Measurements from ENCODE around the gene TRIM24. TPM values are rescaled to one million over a fixed set of nuclear protein-coding genes. Genes with fewer than 3 reads are reported as not detected.

TRIM24 gene
- total RNA-seq, 1 experiment from 2014 or later, result 113 TPM

- TF ChIP-seq CDX4 (CRISPR knock-in tag; IDR thresholded peaks at IDR 0.05; ENCODE audit: borderline replicate concordance), result no peak
- no peak for TF ChIP-seq TCF7 (CRISPR knock-in tag; IDR thresholded peaks at IDR 0.05; ENCODE audit: low read depth)
- TF ChIP-seq SP1 (CRISPR knock-in tag; conservative IDR thresholded peaks at IDR 0.05), result 0 out of 2 replicates have a peak, but pooled peaks have one; percentile 35
- no peak for TF ChIP-seq USF1 (CRISPR knock-in tag; IDR thresholded peaks at IDR 0.05)
These were observed 1.3 kb upstream of the TRIM24 start (continued) for GRCh38 chr7:138458576-138459412.

GRCh38 chr7:138459413-138460175 lies 465 bp upstream of the TRIM24 start:
- no peak for TF ChIP-seq ZNF232 (CRISPR knock-in tag; IDR thresholded peaks at IDR 0.05)
- no peak for TF ChIP-seq ATF6 (CRISPR knock-in tag; IDR thresholded peaks at IDR 0.05)
- TF ChIP-seq NFYB (CRISPR knock-in tag; conservative IDR thresholded peaks at IDR 0.05; ENCODE audit: low read depth), result 0 out of 2 replicates have a peak, but pooled peaks have one; percentile 26
- no peak for TF ChIP-seq TP53 (CRISPR knock-in tag; IDR thresholded peaks at IDR 0.05)
- TF ChIP-seq ZNF425 (CRISPR knock-in tag; conservative IDR thresholded peaks at IDR 0.05), result peak; percentile 40; the same call in 1 of the 2 replicates
- TF ChIP-seq TEAD1 (CRISPR knock-in tag; IDR thresholded peaks at IDR 0.05), result no peak
- peak; percentile 45; the same call in 1 of the 2 replicates for TF ChIP-seq ZMAT4 (CRISPR knock-in tag; IDR thresholded peaks at IDR 0.05)
- no peak for TF ChIP-seq ZNF423 (CRISPR knock-in tag; IDR thresholded peaks at IDR 0.05)
- no peak for TF ChIP-seq ATF1 (CRISPR knock-in tag; IDR thresholded peaks at IDR 0.05)
- no peak for TF ChIP-seq FOXK1 (CRISPR knock-in tag; IDR thresholded peaks at IDR 0.05)
- no peak for TF ChIP-seq HMGXB4 (CRISPR knock-in tag; IDR thresholded peaks at IDR 0.05)
- TF ChIP-seq ZNF138 (CRISPR knock-in tag; conservative IDR thresholded peaks at IDR 0.05), result no peak
- TF ChIP-seq SP1 (CRISPR knock-in tag; conservative IDR thresholded peaks at IDR 0.05), result peak; percentile 63
- Mint-ChIP-seq H3K9me3 (peaks cover 3% of the 10 kb centered on the region; the same call in 1 of the 2 replicates), H3K4me1 (peaks cover 46% of the 10 kb centered on the region), H3K36me3 (peaks cover 26% of the 10 kb centered on the region), H3K27ac (peak overlapping the region; percentile 99), H3K4me3 (peak overlapping the region; percentile 92), H3K27me3 (ENCODE audit: low read depth) (no peaks in the 10 kb centered on the region)
- DNase-seq (ENCODE audit: low spot score) (peak; percentile 97), ATAC-seq (peak; percentile 88)
- POLR2A ChIA-PET, result interaction anchor here (0.6 to 1.1 kb wide), 9 partner anchors 9 to 302 kb away, joined by 3 to 5 read pairs (median 3); no protein-coding TSS in a partner anchor
- CTCF ChIA-PET, result interaction anchor here (0.5 to 1.7 kb wide), 5 partner anchors 256 to 847 kb away, joined by 3 to 8 read pairs (median 3); no protein-coding TSS in a partner anchor

Measured in WTC11 (cell line).